GM23248 (cell line): ENCODE results near the gene CSTB. TPM values are rescaled to one million over a fixed set of nuclear protein-coding genes. Genes with fewer than 3 reads are reported as not detected.

ENCODE experiments used
- DNase-seq: peaks from one replicate; pipeline ENCODE4 v3.0.0-alpha.2; 2015
- H2AFZ ChIP-seq: fragments of 200-600 bp; sonication (generic); 2 replicates; pipeline ENCODE4 v1.6.1; 2016; ENCODE audit warnings: antibody characterized with exemption
- H3F3A ChIP-seq: fragments of 200-600 bp; sonication (generic); 2 replicates; pipeline ENCODE4 v1.6.1; 2016; ENCODE audit warnings: mild to moderate bottlenecking, antibody characterized with exemption, mixed run types; ENCODE audit not compliant: insufficient read depth
- H3K27ac ChIP-seq: fragments of 200-600 bp; sonication (generic); 2 replicates; pipeline ENCODE4 v1.5.1; 2016; ENCODE audit warnings: mild to moderate bottlenecking
- H3K27me3 ChIP-seq: fragments of 200-600 bp; sonication (generic); replicated peaks from 2 replicates; pipeline ENCODE4 v1.6.1; 2016; ENCODE audit warnings: mild to moderate bottlenecking; ENCODE audit not compliant: insufficient read depth
- H3K36me3 ChIP-seq: fragments of 200-600 bp; sonication (generic); 2 replicates; pipeline ENCODE4 v1.6.1; 2016; ENCODE audit warnings: low read depth, mild to moderate bottlenecking
- H3K4me1 ChIP-seq: fragments of 200-600 bp; sonication (generic); 2 replicates; pipeline ENCODE4 v1.6.1; 2016; ENCODE audit warnings: mild to moderate bottlenecking; ENCODE audit not compliant: insufficient read depth
- H3K4me2 ChIP-seq: fragments of 200-600 bp; sonication (generic); one replicate; pipeline ENCODE4 v1.6.1; 2016; ENCODE audit warnings: mild to moderate bottlenecking; ENCODE audit not compliant: unreplicated experiment
- H3K4me3 ChIP-seq: fragments of 200-600 bp; sonication (generic); 2 replicates; pipeline ENCODE4 v1.5.1; 2016; ENCODE audit warnings: mild to moderate bottlenecking
- H3K79me2 ChIP-seq: fragments of 200-600 bp; sonication (generic); 2 replicates; pipeline ENCODE4 v1.6.1; 2016; ENCODE audit warnings: mild to moderate bottlenecking; ENCODE audit not compliant: insufficient read depth
- H3K9ac ChIP-seq: fragments of 200-600 bp; sonication (generic); 2 replicates; pipeline ENCODE4 v1.6.1; 2016; ENCODE audit warnings: mild to moderate bottlenecking
- H3K9me2 ChIP-seq: fragments of 200-600 bp; sonication (generic); 2 replicates; pipeline ENCODE4 v1.6.1; 2016; ENCODE audit warnings: mixed run types, mild to moderate bottlenecking, moderate library complexity; ENCODE audit not compliant: insufficient read depth
- H3K9me3 ChIP-seq: fragments of 200-600 bp; sonication (generic); one replicate; pipeline ENCODE4 v1.6.1; 2017; ENCODE audit warnings: low read depth
- H4K20me1 ChIP-seq: fragments of 200-600 bp; sonication (generic); 2 replicates; pipeline ENCODE4 v1.6.0; 2016; ENCODE audit not compliant: insufficient read depth
- EZH2 ChIP-seq: fragments of 200-600 bp; sonication (generic); IDR thresholded peaks from 2 replicates; pipeline ENCODE4 v1.6.1; 2018; ENCODE audit warnings: antibody characterized with exemption, mild to moderate bottlenecking; ENCODE audit not compliant: insufficient read depth, poor library complexity, severe bottlenecking
- EZH2phosphoT487 ChIP-seq: fragments of 200-600 bp; sonication (generic); IDR thresholded peaks from 2 replicates; pipeline ENCODE4 v1.6.1; 2018; ENCODE audit warnings: antibody characterized with exemption, moderate library complexity, mild to moderate bottlenecking, low read depth; ENCODE audit not compliant: insufficient read depth
- WGBS, 2 experiments: methylation state at CpG; one replicate each; pipeline ENCODE4 v1.1.6; 2015 to 2017; ENCODE audit warnings: low lambda C conversion rate in 2 of 2, low coverage in 1 of 2; ENCODE audit errors: missing lambda C conversion rate in 2 of 2; 5-methylcytosine and 5-hydroxymethylcytosine counted together
- in situ Hi-C: fragments of 300-500 bp; cut with MboI; formaldehyde crosslinking; loops from 2 replicates; pipeline ENCODE4 v1.15.0; 2020
- polyA plus RNA-seq: library from polyadenylated mRNA; unstranded; fragments of >200 nt; fragmentation: Nextera tagmentation; extraction: Ambion mirVana; gene quantifications from 2 replicates; pipeline ENCODE4 v1.2.1, GENCODE V29; 2016
- total RNA-seq: library from RNA; depleted of rRNA; stranded (reverse); fragments of >200 nt; shearing (Covaris generic); gene quantifications from 2 replicates; pipeline ENCODE4 v1.2.3, GENCODE V29; 2014

CSTB gene
- total and polyA plus RNA-seq, 2 experiments from 2014 or later: 6.7 to 95.0 TPM

DNA sequence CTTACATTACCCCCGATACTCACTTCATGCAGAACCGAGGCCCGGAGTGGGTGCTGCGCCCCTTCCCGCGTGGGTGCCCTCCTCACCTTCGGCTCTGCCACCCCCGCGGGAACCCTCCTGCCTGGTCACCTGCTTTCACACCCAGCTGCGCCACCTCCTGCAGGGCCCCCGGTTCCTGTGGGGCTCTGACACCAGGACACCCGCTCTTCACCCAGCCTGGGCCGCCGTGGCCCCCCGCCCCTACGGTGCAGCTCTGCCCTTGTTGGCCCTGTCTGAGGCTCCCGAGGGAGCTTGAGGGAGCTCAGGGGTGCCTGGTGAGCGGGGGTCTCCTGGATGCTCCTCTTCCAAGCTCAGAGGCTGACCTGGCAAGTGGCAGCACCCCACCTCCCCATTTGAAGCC is 32.3 kb upstream of the CSTB start:
- no peak overlapping the region for H3K4me3 ChIP-seq
- H3K9me2 ChIP-seq: no peaks in the 10 kb centered on the region
- no peaks in the 10 kb centered on the region for H3K79me2 ChIP-seq
- H3F3A ChIP-seq: peaks cover 6% of the 10 kb centered on the region; the same call in 1 of the 2 replicates
- 84 to 92% methylated on average over 14 to 18 of the region's 18 CpGs for WGBS, 2 experiments
- H3K9ac ChIP-seq: no peak overlapping the region
- in situ Hi-C loops: no loop called here
- H3K27me3 ChIP-seq: no peaks in the 10 kb centered on the region
- H3K9me3 ChIP-seq: no peaks in the 10 kb centered on the region
- no peaks in the 10 kb centered on the region for H4K20me1 ChIP-seq
- no peak overlapping the region for H3K27ac ChIP-seq
- TF ChIP-seq EZH2phosphoT487: no peak
- no peaks in the 10 kb centered on the region for H3K4me1 ChIP-seq
- H2AFZ ChIP-seq: no peak overlapping the region
- no peaks in the 10 kb centered on the region for H3K36me3 ChIP-seq
- H3K4me2 ChIP-seq: no peak overlapping the region
- DNase-seq: no peak

DNA sequence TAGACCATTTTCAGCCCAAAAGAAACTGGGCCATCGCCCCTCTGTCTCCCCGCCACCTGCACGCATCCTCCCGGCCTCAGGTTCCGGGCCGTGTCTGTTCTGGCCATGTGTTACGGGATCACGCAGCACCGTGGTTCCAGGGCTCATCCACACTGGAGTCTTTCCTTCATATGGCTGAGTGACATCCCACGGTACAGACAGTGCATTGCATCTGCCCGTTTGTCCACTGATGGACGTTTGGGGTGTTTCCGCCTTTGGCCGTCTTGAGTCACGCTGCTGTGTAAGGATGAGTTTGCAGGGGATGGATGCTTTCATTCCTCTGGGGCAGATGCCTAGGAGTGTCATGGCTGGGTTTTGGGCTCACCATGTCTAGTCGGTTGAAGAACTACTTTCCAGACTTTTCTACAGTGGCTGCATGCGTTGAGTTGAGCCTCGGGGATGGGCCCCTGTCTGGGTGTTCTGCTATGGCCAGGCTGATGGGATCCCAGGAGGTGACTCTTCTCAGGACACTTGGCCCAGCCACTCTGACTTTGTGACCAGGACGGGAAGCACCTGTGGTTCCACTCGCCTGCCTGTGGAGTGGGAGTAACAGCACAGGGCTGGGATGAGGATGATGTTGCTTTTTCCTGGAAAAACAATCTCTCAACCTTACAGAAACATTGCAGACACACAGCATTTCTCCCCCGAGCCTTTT is 30.1 kb upstream of the CSTB start:
- in situ Hi-C loops: no loop called here
- H3K27me3 ChIP-seq: no peaks in the 10 kb centered on the region
- peaks cover 6% of the 10 kb centered on the region; the same call in 1 of the 2 replicates for H3F3A ChIP-seq
- H2AFZ ChIP-seq: no peak overlapping the region
- WGBS, 2 experiments: 84 to 86% methylated on average over 21 of the region's 21 CpGs
- no peak for TF ChIP-seq EZH2
- TF ChIP-seq EZH2phosphoT487: no peak
- H3K27ac ChIP-seq: no peak overlapping the region
- no peaks in the 10 kb centered on the region for H3K36me3 ChIP-seq
- H3K4me2 ChIP-seq: no peak overlapping the region
- DNase-seq: no peak
- no peaks in the 10 kb centered on the region for H3K4me1 ChIP-seq
- no peak overlapping the region for H3K9ac ChIP-seq
- no peaks in the 10 kb centered on the region for H4K20me1 ChIP-seq
- no peaks in the 10 kb centered on the region for H3K79me2 ChIP-seq
- no peaks in the 10 kb centered on the region for H3K9me3 ChIP-seq
- H3K9me2 ChIP-seq: no peaks in the 10 kb centered on the region
- H3K4me3 ChIP-seq: no peak overlapping the region

DNA sequence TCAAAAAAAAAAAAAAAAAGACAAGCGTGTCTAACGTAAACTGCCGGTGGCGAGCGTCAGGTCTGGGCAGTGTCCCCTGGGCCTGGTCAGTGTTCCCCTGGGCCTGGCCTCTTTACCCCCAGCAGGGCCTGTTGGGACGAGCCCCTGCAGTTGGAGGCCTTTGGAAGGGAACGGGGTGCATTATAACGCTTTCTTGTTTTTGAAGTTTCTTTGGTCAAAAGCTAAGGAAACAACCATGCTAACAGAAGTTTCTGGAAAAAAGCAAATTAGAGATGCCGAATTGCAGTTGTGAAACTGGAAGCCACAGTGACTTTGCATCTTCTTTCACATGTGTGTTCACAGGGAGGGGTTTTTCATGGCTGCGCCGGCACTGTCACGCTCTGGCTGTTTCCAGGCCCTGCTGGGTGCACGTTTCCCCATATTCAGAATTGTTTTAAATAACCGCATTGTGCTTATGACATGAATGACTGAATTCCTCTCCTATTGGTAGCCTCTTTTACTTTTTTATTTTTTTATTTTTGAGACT is 29.2 kb upstream of the CSTB start:
- no peaks in the 10 kb centered on the region for H3K79me2 ChIP-seq
- WGBS, 2 experiments: 88 to 90% methylated on average over 14 of the region's 14 CpGs
- in situ Hi-C loops: no loop called here

DNA sequence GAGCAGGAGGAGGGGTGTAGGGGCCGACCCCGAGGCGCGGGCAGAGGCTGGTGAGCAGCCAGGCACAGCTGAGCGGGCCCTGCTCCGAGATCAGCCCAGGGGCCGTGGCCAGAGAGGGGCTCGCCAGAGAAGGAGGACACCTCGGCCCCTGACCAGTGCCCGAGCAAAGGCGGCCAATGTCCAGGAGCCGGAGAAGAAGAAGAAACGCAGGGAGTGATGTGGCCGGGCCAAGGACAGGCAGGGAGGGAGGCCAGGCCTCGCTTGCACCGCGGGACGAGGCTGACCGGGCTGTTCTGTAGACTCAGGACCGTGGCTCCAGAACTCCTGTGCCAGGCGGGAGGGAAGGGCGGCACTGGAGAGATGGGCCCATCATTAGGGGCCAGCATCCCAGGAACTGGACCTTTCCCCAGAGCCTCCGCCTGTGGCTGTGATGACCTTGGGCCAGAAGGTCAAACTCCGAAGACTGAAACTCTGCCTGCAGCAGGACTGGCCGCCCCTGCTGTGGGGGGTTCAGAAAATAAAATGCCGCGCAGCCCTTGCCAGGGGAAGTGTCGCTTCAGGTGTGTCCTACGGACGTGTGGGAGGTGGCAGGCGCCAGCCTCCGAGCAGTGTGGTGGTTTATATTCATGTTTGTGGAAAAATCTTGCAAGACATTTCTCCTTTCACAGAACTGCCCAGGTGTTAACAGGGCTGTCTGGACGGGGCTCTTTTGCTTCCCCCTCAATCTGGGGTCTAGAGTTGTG is 27.6 kb upstream of the CSTB start:
- no peaks in the 10 kb centered on the region for H3K27me3 ChIP-seq
- DNase-seq: no peak
- no peaks in the 10 kb centered on the region for H4K20me1 ChIP-seq
- H2AFZ ChIP-seq: no peak overlapping the region
- H3K79me2 ChIP-seq: no peaks in the 10 kb centered on the region
- H3K4me2 ChIP-seq: no peak overlapping the region
- H3K36me3 ChIP-seq: no peaks in the 10 kb centered on the region
- TF ChIP-seq EZH2phosphoT487: no peak
- TF ChIP-seq EZH2: no peak
- 91 to 92% methylated on average over 28 to 33 of the region's 33 CpGs for WGBS, 2 experiments
- no peak overlapping the region for H3K27ac ChIP-seq
- no peaks in the 10 kb centered on the region for H3K9me3 ChIP-seq
- H3K9ac ChIP-seq: no peak overlapping the region
- H3F3A ChIP-seq: peaks cover 6% of the 10 kb centered on the region; the same call in 1 of the 2 replicates
- no peaks in the 10 kb centered on the region for H3K4me1 ChIP-seq
- in situ Hi-C loops: no loop called here
- no peak overlapping the region for H3K4me3 ChIP-seq
- H3K9me2 ChIP-seq: no peaks in the 10 kb centered on the region

More for the DNA sequence above, 29.2 kb upstream of the CSTB start:
- no peak overlapping the region for H3K27ac ChIP-seq
- no peak for DNase-seq
- TF ChIP-seq EZH2phosphoT487: no peak
- no peak for TF ChIP-seq EZH2
- H2AFZ ChIP-seq: no peak overlapping the region
- no peaks in the 10 kb centered on the region for H3K9me2 ChIP-seq
- H3K27me3 ChIP-seq: no peaks in the 10 kb centered on the region
- H3K9me3 ChIP-seq: no peaks in the 10 kb centered on the region
- H3K4me3 ChIP-seq: no peak overlapping the region
- H3K36me3 ChIP-seq: no peaks in the 10 kb centered on the region
- no peak overlapping the region for H3K4me2 ChIP-seq
- no peaks in the 10 kb centered on the region for H3K4me1 ChIP-seq
- no peak overlapping the region for H3K9ac ChIP-seq
- peaks cover 6% of the 10 kb centered on the region; the same call in 1 of the 2 replicates for H3F3A ChIP-seq
- no peaks in the 10 kb centered on the region for H4K20me1 ChIP-seq
